ENCODE results near the gene CCDC201. TPM values are rescaled to one million over a fixed set of nuclear protein-coding genes. Genes with fewer than 3 reads are reported as not detected.
A peak's percentile ranks its signal among the peaks of the same experiment; 100 is the strongest.

Gene CCDC201
- total and polyA plus RNA-seq, 2 of the 8 experiments (the other 6 are each of a cell fraction or from before 2014, with no cell fraction given) = not detected

DNA sequence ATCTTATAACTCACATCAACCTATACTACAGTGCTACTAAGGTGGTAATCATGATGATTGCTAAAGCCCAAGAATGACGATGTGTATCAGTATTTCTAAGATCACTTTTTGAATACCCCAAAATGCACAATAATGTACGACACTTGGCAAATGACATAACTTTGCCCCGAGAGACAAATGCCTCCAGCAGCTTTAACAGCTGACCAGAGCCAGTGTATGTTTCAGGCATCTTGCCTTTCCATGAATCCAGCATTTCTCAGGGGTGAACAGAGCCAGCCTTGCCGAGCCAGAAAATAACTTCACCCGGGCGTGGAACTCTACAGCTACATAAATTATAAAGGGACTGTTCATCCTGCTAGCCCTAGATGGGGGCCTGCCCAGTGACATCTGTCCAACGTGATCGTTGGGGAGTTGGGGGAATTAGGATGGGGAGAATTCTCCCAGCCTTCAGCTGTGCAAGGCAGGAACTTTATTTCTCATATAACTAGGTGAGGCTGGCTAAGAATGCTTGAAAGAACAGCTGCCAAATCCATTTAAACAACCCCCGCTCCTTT, 46.4 kb upstream of the CCDC201 start:
- Histone ChIP-seq H3K27me3 (replicated peaks in 1 of 4; ENCODE audit: control insufficient read depth in 3 of 4, extremely low read depth in 1 of 4, insufficient read depth in 3 of 4, low read length in 3 of 4) (peaks cover 14 to 48% (median 37%) of the 10 kb centered on the region in 4 experiments), H2AK5ac (ENCODE audit: low read depth, low read length) (no peak overlapping the region), H3K27ac (ENCODE audit: low read depth, low read length) (no peak overlapping the region), H4K5ac (ENCODE audit: insufficient read length, low read depth, low read length) (no peak overlapping the region), H3K4ac (replicated peaks; ENCODE audit: insufficient read length, low read depth, low read length) (no peak overlapping the region), H3K79me1 (ENCODE audit: low read depth, low read length) (no peaks in the 10 kb centered on the region), H3K9ac (replicated peaks in 1 of 4; ENCODE audit: extremely low read depth in 1 of 4, low read depth in 3 of 4, low read length in 3 of 4) (no peak overlapping the region), H3K14ac (ENCODE audit: insufficient read length) (no peak overlapping the region), H3K56ac (replicated peaks; ENCODE audit: insufficient read length, low read depth, low read length) (no peak overlapping the region), H4K20me1 (replicated peaks in 1 of 2; ENCODE audit: control insufficient read depth in 1 of 2, insufficient read depth in 2 of 2, low read length in 2 of 2) (peaks cover 2% of the 10 kb centered on the region in 2 experiments), H4K8ac (ENCODE audit: extremely low read depth, insufficient read depth, low read length) (no peak overlapping the region), H3K4me1 (replicated peaks in 1 of 4; ENCODE audit: control insufficient read depth in 3 of 4, insufficient read depth in 4 of 4, low read length in 3 of 4) (peaks cover 6 to 25% (median 11%) of the 10 kb centered on the region in 4 experiments; a peak in 6 of 7 replicates), H3K18ac (ENCODE audit: extremely low read depth, low read length) (no peak overlapping the region), H2BK5ac (ENCODE audit: low read depth, low read length) (no peak overlapping the region), H3K4me2 (ENCODE audit: insufficient read depth in 1 of 2, low read depth in 2 of 2, low read length in 2 of 2) (peak overlapping the region; percentile 78 to 87; a peak in 2 of 4 replicates), H3K36me3 (ENCODE audit: control insufficient read depth in 2 of 4, insufficient read depth in 4 of 4, low read length in 3 of 4) (peaks cover 0 to 6% (median 2%) of the 10 kb centered on the region in 4 experiments; a peak in 5 of 8 replicates), H2BK12ac (ENCODE audit: low read depth, low read length) (no peak overlapping the region), H4K91ac (replicated peaks; ENCODE audit: insufficient read length, low read length) (no peak overlapping the region), H2BK20ac (ENCODE audit: low read length) (no peak overlapping the region), H2BK15ac (ENCODE audit: low read length) (no peak overlapping the region), H3K23me2 (ENCODE audit: low read depth, low read length) (peaks cover 14% of the 10 kb centered on the region), H2BK120ac (replicated peaks; ENCODE audit: low read depth, low read length) (no peak overlapping the region), H3K79me2 (ENCODE audit: control insufficient read depth in 1 of 2, insufficient read depth in 2 of 2, low read length in 2 of 2) (no peaks in the 10 kb centered on the region), H3K9me3 (ENCODE audit: insufficient read depth in 2 of 2, low read depth in 1 of 2, low read length in 1 of 2) (no peaks in the 10 kb centered on the region), H2AFZ (ENCODE audit: low read length) (no peak overlapping the region), H3K23ac (ENCODE audit: insufficient read length) (no peak overlapping the region), H3K4me3 (ENCODE audit: extremely low read depth in 1 of 4, insufficient read depth in 2 of 4, low read depth in 3 of 4, low read length in 4 of 4) (peak overlapping the region in 2 of 4 experiments; percentile 43 to 67; a peak in 2 of 8 replicates)
- 85% methylated on average over 9 of the region's 9 CpGs; no CpG with 5 or more reads in 1 of the 2 experiments for WGBS, 2 experiments (ENCODE audit: extremely low coverage in 1 of 2, insufficient coverage in 1 of 2, insufficient read length in 1 of 2, insufficient replicate concordance in 2 of 2, low coverage in 1 of 2, low lambda C conversion rate in 2 of 2, missing lambda C conversion rate in 1 of 2)
- POLR2A ChIA-PET (ENCODE audit: partially characterized antibody) = no interaction called here
- FAIRE-seq (no peak), DNase-seq (ENCODE audit: low read depth in 1 of 2, low spot score in 2 of 2) (no peak)
- CTCF ChIA-PET (ENCODE audit: partially characterized antibody) = interaction anchor here (0.9 to 15.3 kb wide), 10 partner anchors 17 to 1260 kb away, joined by 3 to 242 read pairs (median 12); no protein-coding TSS in a partner anchor
- no peak for TF ChIP-seq SP2 (IDR thresholded peaks at IDR 0.05; ENCODE audit: low read length)
- no peak for TF ChIP-seq NANOG (IDR thresholded peaks at IDR 0.05; ENCODE audit: insufficient read depth, low read depth, low read length, poor library complexity, severe bottlenecking)
- TF ChIP-seq TAF1 (IDR thresholded peaks at IDR 0.05; ENCODE audit: low read depth, low read length) = no peak
- no peak for TF ChIP-seq SP4 (IDR thresholded peaks at IDR 0.05; ENCODE audit: low read length)
- TF ChIP-seq BRCA1 (IDR thresholded peaks at IDR 0.05; ENCODE audit: low read depth, low read length) = no peak
- TF ChIP-seq EP300 (IDR thresholded peaks at IDR 0.05; ENCODE audit: borderline replicate concordance in 1 of 2, low read depth in 2 of 2, low read length in 2 of 2) = no peak
- TF ChIP-seq SIRT6 (IDR thresholded peaks at IDR 0.05; ENCODE audit: low read length) = no peak
- TF ChIP-seq, protein P1, sequence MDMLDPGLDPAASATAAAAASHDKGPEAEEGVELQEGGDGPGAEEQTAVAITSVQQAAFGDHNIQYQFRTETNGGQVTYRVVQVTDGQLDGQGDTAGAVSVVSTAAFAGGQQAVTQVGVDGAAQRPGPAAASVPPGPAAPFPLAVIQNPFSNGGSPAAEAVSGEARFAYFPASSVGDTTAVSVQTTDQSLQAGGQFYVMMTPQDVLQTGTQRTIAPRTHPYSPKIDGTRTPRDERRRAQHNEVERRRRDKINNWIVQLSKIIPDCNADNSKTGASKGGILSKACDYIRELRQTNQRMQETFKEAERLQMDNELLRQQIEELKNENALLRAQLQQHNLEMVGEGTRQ (IDR thresholded peaks at IDR 0.05; ENCODE audit: low read length) = no peak

All from H1 (cell line).